K562 (cell line): Measurements from ENCODE around the gene ZNF302. TPM values are rescaled to one million over a fixed set of nuclear protein-coding genes. Genes with fewer than 3 reads are reported as not detected.
A peak's percentile ranks its signal among the peaks of the same experiment; 100 is the strongest.

Source experiments
- HMG20A ChIP-seq: fragments of 450-650 bp; formaldehyde crosslinking; conservative IDR thresholded peaks from 2 replicates; pipeline ENCODE4 v1.4.0; 2020; ENCODE audit warnings: mild to moderate bottlenecking, mixed read lengths
- JUN ChIP-seq, 2 experiments: sonication (generic) in 1 of 2; formaldehyde crosslinking in 1 of 2; IDR thresholded peaks; 2 replicates each; pipeline versions ENCODE4 v1.6.1 to v1.8.0; 2012 to 2022; ENCODE audit warnings: borderline replicate concordance in 2 of 2, mild to moderate bottlenecking in 2 of 2, improper control_type of control experiment in 1 of 2, low read depth in 1 of 2, low read length in 1 of 2, missing genetic modification reagents in 1 of 2
- KAT2B ChIP-seq: IDR thresholded peaks from one replicate; pipeline ENCODE4 v1.6.1; 2012; ENCODE audit warnings: low read depth, mild to moderate bottlenecking, control low read depth, inconsistent platforms, low read length, moderate library complexity
- NELFE ChIP-seq: IDR thresholded peaks from 2 replicates; pipeline ENCODE4 v1.6.1; 2011; ENCODE audit warnings: mild to moderate bottlenecking; ENCODE audit not compliant: insufficient read depth, insufficient read length
- NR2C1 ChIP-seq, 2 experiments: fragments of 450-650 bp; IDR thresholded peaks; 2 replicates each; pipeline ENCODE4 v1.6.1; 2017; ENCODE audit warnings: mild to moderate bottlenecking in 2 of 2, antibody characterized with exemption in 1 of 2, inconsistent platforms in 1 of 2, missing compliant biosample characterization in 1 of 2, missing genetic modification characterization in 1 of 2
- PCBP1 ChIP-seq: fragments of 200-400 bp; formaldehyde crosslinking; IDR thresholded peaks from 2 replicates; pipeline ENCODE4 v1.6.1; 2018; ENCODE audit warnings: mild to moderate bottlenecking, low read depth, low read length; ENCODE audit not compliant: poor library complexity, severe bottlenecking
- PML ChIP-seq: IDR thresholded peaks from 2 replicates; pipeline ENCODE4 v1.6.1; 2012; ENCODE audit warnings: low read length, inconsistent platforms
- SP2 ChIP-seq: IDR thresholded peaks from 2 replicates; pipeline ENCODE4 v1.6.1; 2011; ENCODE audit warnings: mild to moderate bottlenecking, low read depth, low read length, moderate library complexity; ENCODE audit not compliant: poor library complexity, severe bottlenecking; ENCODE audit errors: extremely low read depth
- STAG1 ChIP-seq: sonication (generic); formaldehyde crosslinking; IDR thresholded peaks from 2 replicates; pipeline ENCODE4 v1.5.0; 2020; ENCODE audit warnings: missing genetic modification reagents, borderline replicate concordance
- TAL1 ChIP-seq: fragments of 450-650 bp; IDR thresholded peaks from 2 replicates; pipeline ENCODE4 v1.6.1; 2016; ENCODE audit warnings: mild to moderate bottlenecking
- TCF3 ChIP-seq: sonication (generic); formaldehyde crosslinking; IDR thresholded peaks from 2 replicates; pipeline ENCODE4 v1.4.0; 2020; ENCODE audit warnings: mild to moderate bottlenecking, missing genetic modification reagents
- TCF7 ChIP-seq: sonication (generic); IDR thresholded peaks from 2 replicates; pipeline ENCODE4 v1.6.1; 2016; ENCODE audit warnings: antibody characterized with exemption, borderline replicate concordance
- THRAP3 ChIP-seq: fragments of 450-650 bp; IDR thresholded peaks from 2 replicates; pipeline ENCODE4 v1.6.1; 2016; ENCODE audit warnings: mild to moderate bottlenecking, inconsistent platforms, borderline replicate concordance
- ZBED1 ChIP-seq: IDR thresholded peaks from 2 replicates; pipeline ENCODE4 v1.6.1; 2014
- ZNF217 ChIP-seq: sonication (generic); formaldehyde crosslinking; IDR thresholded peaks from 2 replicates; pipeline ENCODE4 v1.8.0; 2022; ENCODE audit warnings: mild to moderate bottlenecking, missing genetic modification reagents
- ZNF444 ChIP-seq: fragments of 250-450 bp; sonication (Bioruptor Pico); IDR thresholded peaks from 2 replicates; pipeline ENCODE4 v1.4.0; 2020; ENCODE audit warnings: mild to moderate bottlenecking, moderate library complexity
- polyA plus RNA-seq, 8 experiments: library from polyadenylated mRNA; depleted of rRNA in 4 of 8; stranded (reverse) in 5 of 8; unstranded in 3 of 8; fragments of >200 nt; fragmentation: Nextera tagmentation in 2 of 8; fragmentation: Illumina TruSeq in 1 of 8; extraction: Ambion mirVana in 2 of 8; extraction: Trizol in 1 of 8; gene quantifications; 2 replicates each; pipeline versions ENCODE4 v1.2.1 to v1.2.3, GENCODE V29; 2011 to 2014; ENCODE audit warnings: inconsistent platforms in 1 of 8, missing spikeins in 1 of 8
- total RNA-seq, 7 experiments: library from RNA; depleted of rRNA in 6 of 7; stranded (reverse); fragments of >200 nt in 6 of 7; fragmentation: Illumina TruSeq in 2 of 7; extraction: Trizol in 2 of 7; gene quantifications; 2 replicates each; pipeline versions ENCODE4 v1.2.1 to v1.2.3, GENCODE V29; 2011 to 2021; ENCODE audit warnings: low replicate concordance in 1 of 7
- TF ChIP-seq, protein P1 (sequence below): fragments of 450-650 bp; formaldehyde crosslinking; IDR thresholded peaks from 2 replicates; pipeline ENCODE4 v1.4.0; 2020; ENCODE audit warnings: mild to moderate bottlenecking, mixed read lengths
- TF ChIP-seq, protein P2 (sequence below): sonication (generic); formaldehyde crosslinking; IDR thresholded peaks from 2 replicates; pipeline ENCODE4 v1.8.0; 2023; ENCODE audit warnings: missing genetic modification reagents, mild to moderate bottlenecking, borderline replicate concordance

The ZNF302 gene
- total and polyA plus RNA-seq, 9 of the 15 experiments (the other 6 are each of a cell fraction or from before 2014, with no cell fraction given), result 0.08 to 1.0 (median 0.27) TPM; not detected in 1

DNA sequence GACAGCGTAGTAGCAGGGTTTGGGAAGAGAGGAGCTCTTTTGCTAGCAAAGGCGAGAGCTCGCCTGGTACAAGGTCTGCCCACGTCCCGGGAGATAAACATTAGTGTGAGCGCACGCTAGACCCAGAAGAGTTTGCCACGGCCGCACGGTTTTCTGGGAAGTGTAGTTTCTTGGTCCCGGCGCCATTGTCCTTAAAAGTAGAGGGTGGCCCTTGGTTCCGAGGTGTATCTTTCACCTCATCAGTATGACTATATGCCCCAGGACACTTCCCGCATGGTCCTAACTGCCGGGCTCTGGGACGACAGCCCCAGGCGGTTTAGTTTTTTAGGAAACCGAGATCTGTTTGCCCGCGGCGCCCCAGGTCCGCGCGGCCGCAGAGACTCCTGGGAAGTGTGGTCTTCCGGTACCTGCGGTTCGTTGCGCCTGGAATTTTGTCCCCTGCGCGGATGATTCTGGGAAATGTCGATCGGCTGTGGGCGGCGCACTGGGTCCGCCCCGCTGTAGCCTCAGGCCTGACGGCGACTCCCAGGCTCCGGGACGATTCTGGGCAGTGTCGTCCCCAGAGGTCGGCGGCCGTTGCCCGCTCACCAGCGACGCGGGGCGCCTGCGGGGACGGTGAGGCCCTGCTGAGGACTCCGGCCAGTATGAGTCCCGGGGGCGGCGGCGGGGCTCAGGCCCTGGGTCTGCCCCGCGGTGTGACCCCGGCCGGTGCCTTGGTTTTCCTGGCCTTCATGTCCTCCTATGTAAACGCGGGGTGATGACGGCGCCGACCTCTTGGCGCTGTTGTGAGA is 56.5 kb downstream of the ZNF302 start, which contains the start of gene ZNF181 (continued):
- TF ChIP-seq TCF7 (no peak), SP2 (no peak), TAL1 (no peak), ZNF217 (CRISPR knock-in tag) (no peak), THRAP3 (no peak), JUN (IDR thresholded peaks at IDR 0.05; ENCODE audit: borderline replicate concordance, low read depth, low read length) (no peak; the same call in 1 of the 2 replicates), JUN (CRISPR knock-in tag; IDR thresholded peaks at IDR 0.05; ENCODE audit: borderline replicate concordance) (no peak), NELFE (no peak), PML (peak; percentile 24; the same call in 1 of the 2 replicates), STAG1 (CRISPR knock-in tag) (no peak), ZBED1 (0 out of 2 replicates have a peak, but pooled peaks have one; percentile 43), PCBP1 (no peak), ZNF444 (CRISPR knock-in tag) (no peak), HMG20A (no peak), KAT2B (no peak), NR2C1 (IDR thresholded peaks at IDR 0.05) (peak; percentile 77), NR2C1 (tag; IDR thresholded peaks at IDR 0.05) (peak; percentile 86), TCF3 (CRISPR knock-in tag) (peak; percentile 46)
- TF ChIP-seq, protein P1, sequence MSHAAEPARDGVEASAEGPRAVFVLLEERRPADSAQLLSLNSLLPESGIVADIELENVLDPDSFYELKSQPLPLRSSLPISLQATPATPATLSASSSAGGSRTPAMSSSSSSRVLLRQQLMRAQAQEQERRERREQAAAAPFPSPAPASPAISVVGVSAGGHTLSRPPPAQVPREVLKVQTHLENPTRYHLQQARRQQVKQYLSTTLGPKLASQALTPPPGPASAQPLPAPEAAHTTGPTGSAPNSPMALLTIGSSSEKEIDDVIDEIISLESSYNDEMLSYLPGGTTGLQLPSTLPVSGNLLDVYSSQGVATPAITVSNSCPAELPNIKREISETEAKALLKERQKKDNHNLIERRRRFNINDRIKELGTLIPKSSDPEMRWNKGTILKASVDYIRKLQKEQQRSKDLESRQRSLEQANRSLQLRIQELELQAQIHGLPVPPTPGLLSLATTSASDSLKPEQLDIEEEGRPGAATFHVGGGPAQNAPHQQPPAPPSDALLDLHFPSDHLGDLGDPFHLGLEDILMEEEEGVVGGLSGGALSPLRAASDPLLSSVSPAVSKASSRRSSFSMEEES (CRISPR knock-in tag), result no peak
- TF ChIP-seq, protein P2, sequence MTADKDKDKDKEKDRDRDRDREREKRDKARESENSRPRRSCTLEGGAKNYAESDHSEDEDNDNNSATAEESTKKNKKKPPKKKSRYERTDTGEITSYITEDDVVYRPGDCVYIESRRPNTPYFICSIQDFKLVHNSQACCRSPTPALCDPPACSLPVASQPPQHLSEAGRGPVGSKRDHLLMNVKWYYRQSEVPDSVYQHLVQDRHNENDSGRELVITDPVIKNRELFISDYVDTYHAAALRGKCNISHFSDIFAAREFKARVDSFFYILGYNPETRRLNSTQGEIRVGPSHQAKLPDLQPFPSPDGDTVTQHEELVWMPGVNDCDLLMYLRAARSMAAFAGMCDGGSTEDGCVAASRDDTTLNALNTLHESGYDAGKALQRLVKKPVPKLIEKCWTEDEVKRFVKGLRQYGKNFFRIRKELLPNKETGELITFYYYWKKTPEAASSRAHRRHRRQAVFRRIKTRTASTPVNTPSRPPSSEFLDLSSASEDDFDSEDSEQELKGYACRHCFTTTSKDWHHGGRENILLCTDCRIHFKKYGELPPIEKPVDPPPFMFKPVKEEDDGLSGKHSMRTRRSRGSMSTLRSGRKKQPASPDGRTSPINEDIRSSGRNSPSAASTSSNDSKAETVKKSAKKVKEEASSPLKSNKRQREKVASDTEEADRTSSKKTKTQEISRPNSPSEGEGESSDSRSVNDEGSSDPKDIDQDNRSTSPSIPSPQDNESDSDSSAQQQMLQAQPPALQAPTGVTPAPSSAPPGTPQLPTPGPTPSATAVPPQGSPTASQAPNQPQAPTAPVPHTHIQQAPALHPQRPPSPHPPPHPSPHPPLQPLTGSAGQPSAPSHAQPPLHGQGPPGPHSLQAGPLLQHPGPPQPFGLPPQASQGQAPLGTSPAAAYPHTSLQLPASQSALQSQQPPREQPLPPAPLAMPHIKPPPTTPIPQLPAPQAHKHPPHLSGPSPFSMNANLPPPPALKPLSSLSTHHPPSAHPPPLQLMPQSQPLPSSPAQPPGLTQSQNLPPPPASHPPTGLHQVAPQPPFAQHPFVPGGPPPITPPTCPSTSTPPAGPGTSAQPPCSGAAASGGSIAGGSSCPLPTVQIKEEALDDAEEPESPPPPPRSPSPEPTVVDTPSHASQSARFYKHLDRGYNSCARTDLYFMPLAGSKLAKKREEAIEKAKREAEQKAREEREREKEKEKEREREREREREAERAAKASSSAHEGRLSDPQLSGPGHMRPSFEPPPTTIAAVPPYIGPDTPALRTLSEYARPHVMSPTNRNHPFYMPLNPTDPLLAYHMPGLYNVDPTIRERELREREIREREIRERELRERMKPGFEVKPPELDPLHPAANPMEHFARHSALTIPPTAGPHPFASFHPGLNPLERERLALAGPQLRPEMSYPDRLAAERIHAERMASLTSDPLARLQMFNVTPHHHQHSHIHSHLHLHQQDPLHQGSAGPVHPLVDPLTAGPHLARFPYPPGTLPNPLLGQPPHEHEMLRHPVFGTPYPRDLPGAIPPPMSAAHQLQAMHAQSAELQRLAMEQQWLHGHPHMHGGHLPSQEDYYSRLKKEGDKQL (CRISPR knock-in tag), result no peak
